Measurements from ENCODE around the gene TCAP. TPM values are rescaled to one million over a fixed set of nuclear protein-coding genes. Genes with fewer than 3 reads are reported as not detected.

The TCAP gene
- total RNA-seq, 1 experiment from 2014 or later = 1.6 TPM

DNA sequence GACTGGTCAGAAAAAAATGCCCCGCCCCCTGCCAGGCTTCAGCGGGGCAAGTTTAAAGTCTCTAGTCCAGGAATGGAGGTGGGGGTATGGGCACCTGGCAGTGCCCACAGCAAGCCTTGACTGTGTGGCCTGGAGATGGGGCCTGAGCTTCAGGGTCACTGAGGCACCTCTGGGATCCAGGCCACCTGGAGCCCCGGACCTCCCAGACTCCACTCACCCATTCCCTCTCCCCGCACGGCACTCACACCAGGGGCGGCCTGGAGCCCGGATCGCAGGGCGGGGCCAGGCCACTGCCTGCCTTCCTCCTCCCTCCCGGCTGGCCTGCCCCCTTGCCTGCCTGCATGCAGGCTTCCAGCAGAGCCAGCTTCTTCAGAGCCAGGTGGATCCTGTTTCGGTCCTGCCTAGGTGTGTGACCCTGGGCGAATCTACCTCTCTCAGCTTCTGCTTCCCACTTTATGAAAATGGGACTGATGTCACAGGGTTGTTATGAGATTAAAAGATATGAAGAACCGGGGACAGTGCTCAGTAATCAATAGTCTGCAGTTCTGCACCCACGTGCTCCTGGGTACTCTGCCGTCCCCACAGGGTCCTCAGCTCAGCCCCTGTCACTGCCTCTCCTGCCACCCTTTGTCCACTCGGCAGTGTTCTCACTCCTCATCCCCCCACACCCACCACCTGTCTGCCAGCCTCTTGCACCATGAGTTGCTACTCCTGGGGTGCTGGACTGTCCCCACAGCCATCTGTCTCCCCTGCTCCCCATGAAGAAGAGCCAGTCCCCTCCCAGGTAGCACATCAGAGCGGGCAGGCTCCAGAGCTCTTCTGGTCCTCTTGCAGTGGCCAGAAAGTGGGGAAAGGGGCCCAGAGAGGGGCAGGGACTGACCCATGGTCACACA, 1.2 kb upstream of the TCAP start:
- DNase-seq (ENCODE audit: low read depth, low spot score) = no peak
- Histone ChIP-seq H3K9me3 (ENCODE audit: control insufficient read depth, insufficient read depth, low read depth, low read length) (no peaks in the 10 kb centered on the region), H3K36me3 (ENCODE audit: control insufficient read depth, insufficient read depth, low read length) (no peaks in the 10 kb centered on the region), H3K4me1 (ENCODE audit: control insufficient read depth, insufficient read depth, low read length) (peaks cover 46% of the 10 kb centered on the region), H3K4me3 (ENCODE audit: low read depth in 2 of 2, low read length in 2 of 2) (peak overlapping the region; percentile 7 to 36; a peak in 2 of 4 replicates), H3K27ac (ENCODE audit: low read length) (0 out of 2 replicates have a peak overlapping the region, but pooled peaks have one; percentile 57), H3K27me3 (ENCODE audit: control insufficient read depth, insufficient read depth, low read length) (no peaks in the 10 kb centered on the region)
- TF ChIP-seq TCF7L2 (IDR thresholded peaks at IDR 0.05; ENCODE audit: low read depth, low read length) (no peak), POLR2AphosphoS5 (IDR thresholded peaks at IDR 0.05; ENCODE audit: low read depth, low read length) (no peak), SIN3A (IDR thresholded peaks at IDR 0.05; ENCODE audit: borderline replicate concordance, insufficient read depth, low read depth, low read length) (no peak)
- TF ChIP-seq, protein P1, sequence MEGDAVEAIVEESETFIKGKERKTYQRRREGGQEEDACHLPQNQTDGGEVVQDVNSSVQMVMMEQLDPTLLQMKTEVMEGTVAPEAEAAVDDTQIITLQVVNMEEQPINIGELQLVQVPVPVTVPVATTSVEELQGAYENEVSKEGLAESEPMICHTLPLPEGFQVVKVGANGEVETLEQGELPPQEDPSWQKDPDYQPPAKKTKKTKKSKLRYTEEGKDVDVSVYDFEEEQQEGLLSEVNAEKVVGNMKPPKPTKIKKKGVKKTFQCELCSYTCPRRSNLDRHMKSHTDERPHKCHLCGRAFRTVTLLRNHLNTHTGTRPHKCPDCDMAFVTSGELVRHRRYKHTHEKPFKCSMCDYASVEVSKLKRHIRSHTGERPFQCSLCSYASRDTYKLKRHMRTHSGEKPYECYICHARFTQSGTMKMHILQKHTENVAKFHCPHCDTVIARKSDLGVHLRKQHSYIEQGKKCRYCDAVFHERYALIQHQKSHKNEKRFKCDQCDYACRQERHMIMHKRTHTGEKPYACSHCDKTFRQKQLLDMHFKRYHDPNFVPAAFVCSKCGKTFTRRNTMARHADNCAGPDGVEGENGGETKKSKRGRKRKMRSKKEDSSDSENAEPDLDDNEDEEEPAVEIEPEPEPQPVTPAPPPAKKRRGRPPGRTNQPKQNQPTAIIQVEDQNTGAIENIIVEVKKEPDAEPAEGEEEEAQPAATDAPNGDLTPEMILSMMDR (IDR thresholded peaks at IDR 0.05) = no peak
- TF ChIP-seq, protein P2, sequence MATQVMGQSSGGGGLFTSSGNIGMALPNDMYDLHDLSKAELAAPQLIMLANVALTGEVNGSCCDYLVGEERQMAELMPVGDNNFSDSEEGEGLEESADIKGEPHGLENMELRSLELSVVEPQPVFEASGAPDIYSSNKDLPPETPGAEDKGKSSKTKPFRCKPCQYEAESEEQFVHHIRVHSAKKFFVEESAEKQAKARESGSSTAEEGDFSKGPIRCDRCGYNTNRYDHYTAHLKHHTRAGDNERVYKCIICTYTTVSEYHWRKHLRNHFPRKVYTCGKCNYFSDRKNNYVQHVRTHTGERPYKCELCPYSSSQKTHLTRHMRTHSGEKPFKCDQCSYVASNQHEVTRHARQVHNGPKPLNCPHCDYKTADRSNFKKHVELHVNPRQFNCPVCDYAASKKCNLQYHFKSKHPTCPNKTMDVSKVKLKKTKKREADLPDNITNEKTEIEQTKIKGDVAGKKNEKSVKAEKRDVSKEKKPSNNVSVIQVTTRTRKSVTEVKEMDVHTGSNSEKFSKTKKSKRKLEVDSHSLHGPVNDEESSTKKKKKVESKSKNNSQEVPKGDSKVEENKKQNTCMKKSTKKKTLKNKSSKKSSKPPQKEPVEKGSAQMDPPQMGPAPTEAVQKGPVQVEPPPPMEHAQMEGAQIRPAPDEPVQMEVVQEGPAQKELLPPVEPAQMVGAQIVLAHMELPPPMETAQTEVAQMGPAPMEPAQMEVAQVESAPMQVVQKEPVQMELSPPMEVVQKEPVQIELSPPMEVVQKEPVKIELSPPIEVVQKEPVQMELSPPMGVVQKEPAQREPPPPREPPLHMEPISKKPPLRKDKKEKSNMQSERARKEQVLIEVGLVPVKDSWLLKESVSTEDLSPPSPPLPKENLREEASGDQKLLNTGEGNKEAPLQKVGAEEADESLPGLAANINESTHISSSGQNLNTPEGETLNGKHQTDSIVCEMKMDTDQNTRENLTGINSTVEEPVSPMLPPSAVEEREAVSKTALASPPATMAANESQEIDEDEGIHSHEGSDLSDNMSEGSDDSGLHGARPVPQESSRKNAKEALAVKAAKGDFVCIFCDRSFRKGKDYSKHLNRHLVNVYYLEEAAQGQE (IDR thresholded peaks at IDR 0.05; ENCODE audit: insufficient read depth in 1 of 2, low read depth in 2 of 2, low read length in 1 of 2) = no peak
- in situ Hi-C loops (cut with HindIII; ENCODE audit: low pct_unique_long_range_greater_than_20kb, low sequenced_read_pairs) = no loop called here
- no TSS peak for BruUV-seq (replicated peaks)
- intact Hi-C loops (cut with micrococcal nuclease; ENCODE audit: unreplicated experiment) = no loop called here
- CTCF ChIA-PET = no interaction called here
- peak; percentile 72 for ATAC-seq
- POLR2A ChIA-PET = interaction anchor here (0.7 kb wide), 1 partner anchor 1993 kb away, joined by 5 read pairs; no protein-coding TSS in a partner anchor

DNA sequence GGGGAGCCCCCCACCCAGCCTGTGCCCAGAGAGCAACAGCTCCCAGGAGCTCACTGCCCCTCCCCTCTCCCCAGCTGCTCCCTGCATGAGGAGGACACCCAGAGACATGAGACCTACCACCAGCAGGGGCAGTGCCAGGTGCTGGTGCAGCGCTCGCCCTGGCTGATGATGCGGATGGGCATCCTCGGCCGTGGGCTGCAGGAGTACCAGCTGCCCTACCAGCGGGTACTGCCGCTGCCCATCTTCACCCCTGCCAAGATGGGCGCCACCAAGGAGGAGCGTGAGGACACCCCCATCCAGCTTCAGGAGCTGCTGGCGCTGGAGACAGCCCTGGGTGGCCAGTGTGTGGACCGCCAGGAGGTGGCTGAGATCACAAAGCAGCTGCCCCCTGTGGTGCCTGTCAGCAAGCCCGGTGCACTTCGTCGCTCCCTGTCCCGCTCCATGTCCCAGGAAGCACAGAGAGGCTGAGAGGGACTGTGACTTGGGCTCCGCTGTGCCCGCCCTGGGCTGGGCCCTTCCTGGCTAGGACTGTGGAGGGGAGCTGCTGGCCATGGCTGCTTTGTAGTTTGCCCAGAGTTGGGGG, 584 bp downstream of the TCAP start:
- intact Hi-C loops (cut with micrococcal nuclease; ENCODE audit: unreplicated experiment) = no loop called here

More for the DNA sequence above, 584 bp downstream of the TCAP start:
- Histone ChIP-seq H3K9me3 (ENCODE audit: control insufficient read depth, insufficient read depth, low read depth, low read length) (no peaks in the 10 kb centered on the region), H3K4me1 (ENCODE audit: control insufficient read depth, insufficient read depth, low read length) (peaks cover 46% of the 10 kb centered on the region), H3K36me3 (ENCODE audit: control insufficient read depth, insufficient read depth, low read length) (no peaks in the 10 kb centered on the region), H3K4me3 (ENCODE audit: low read depth in 2 of 2, low read length in 2 of 2) (no peak overlapping the region), H3K27ac (ENCODE audit: low read length) (peak overlapping the region; percentile 59; the same call in 1 of the 2 replicates), H3K27me3 (ENCODE audit: control insufficient read depth, insufficient read depth, low read length) (no peaks in the 10 kb centered on the region)
- in situ Hi-C loops (cut with HindIII; ENCODE audit: low pct_unique_long_range_greater_than_20kb, low sequenced_read_pairs) = no loop called here
- ATAC-seq = peak; percentile 44
- ChIA-PET CTCF (interaction anchor here (1.4 to 2.1 kb wide), 2 partner anchors 32 to 44 kb away, joined by 4 to 11 read pairs; no protein-coding TSS in a partner anchor), POLR2A (interaction anchor here (0.6 kb wide), 1 partner anchor 34 kb away, joined by 6 read pairs; no protein-coding TSS in a partner anchor)
- no peak for TF ChIP-seq POLR2AphosphoS5 (IDR thresholded peaks at IDR 0.05; ENCODE audit: low read depth, low read length)
- TF ChIP-seq, protein P2 (IDR thresholded peaks at IDR 0.05; ENCODE audit: insufficient read depth in 1 of 2, low read depth in 2 of 2, low read length in 1 of 2) = no peak
- no peak for TF ChIP-seq TCF7L2 (IDR thresholded peaks at IDR 0.05; ENCODE audit: low read depth, low read length)
- TF ChIP-seq, protein P1 (IDR thresholded peaks at IDR 0.05) = no peak; the same call in 1 of the 2 replicates
- no peak for TF ChIP-seq SIN3A (IDR thresholded peaks at IDR 0.05; ENCODE audit: borderline replicate concordance, insufficient read depth, low read depth, low read length)
- no peak for DNase-seq (ENCODE audit: low read depth, low spot score)
- no TSS peak for BruUV-seq (replicated peaks)
